Gastroesophageal sphincter (tissue), 3 donors: Measurements from ENCODE around the gene PRR5L.

Experiments used
- EP300 ChIP-seq: sonication (generic); formaldehyde crosslinking; IDR thresholded peaks from one replicate; pipeline ENCODE4 v1.6.1; 2017; ENCODE audit warnings: antibody characterized with exemption, mild to moderate bottlenecking
- TF ChIP-seq, protein P1 (sequence below), 4 experiments: fragments of 200-600 bp in 2 of 4; fragments of 450-650 bp in 2 of 4; sonication (generic) in 1 of 4; IDR thresholded peaks; one replicate each; pipeline ENCODE4 v1.5.1; 2017 to 2019; ENCODE audit warnings: antibody characterized with exemption in 4 of 4, mild to moderate bottlenecking in 2 of 4, moderate library complexity in 2 of 4

DNA sequence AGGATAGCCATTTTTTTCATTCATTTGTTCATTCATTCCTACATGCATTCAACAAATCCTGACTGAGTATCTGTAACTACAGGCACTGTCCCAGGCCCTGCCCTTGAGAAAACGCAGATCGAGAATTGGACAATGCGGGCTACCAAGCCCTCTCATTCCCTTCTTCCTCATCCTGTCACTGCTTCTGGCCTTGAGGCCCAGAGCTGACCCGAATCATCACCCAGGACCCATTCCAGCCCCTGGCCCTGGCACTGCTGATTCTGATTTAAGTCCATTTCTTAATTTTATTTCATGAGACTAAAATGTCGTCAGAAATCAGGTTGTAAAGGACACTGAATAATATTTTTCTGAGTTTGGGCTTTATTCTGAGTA, 31.1 kb upstream of the PRR5L start:
- TF ChIP-seq, protein P1, sequence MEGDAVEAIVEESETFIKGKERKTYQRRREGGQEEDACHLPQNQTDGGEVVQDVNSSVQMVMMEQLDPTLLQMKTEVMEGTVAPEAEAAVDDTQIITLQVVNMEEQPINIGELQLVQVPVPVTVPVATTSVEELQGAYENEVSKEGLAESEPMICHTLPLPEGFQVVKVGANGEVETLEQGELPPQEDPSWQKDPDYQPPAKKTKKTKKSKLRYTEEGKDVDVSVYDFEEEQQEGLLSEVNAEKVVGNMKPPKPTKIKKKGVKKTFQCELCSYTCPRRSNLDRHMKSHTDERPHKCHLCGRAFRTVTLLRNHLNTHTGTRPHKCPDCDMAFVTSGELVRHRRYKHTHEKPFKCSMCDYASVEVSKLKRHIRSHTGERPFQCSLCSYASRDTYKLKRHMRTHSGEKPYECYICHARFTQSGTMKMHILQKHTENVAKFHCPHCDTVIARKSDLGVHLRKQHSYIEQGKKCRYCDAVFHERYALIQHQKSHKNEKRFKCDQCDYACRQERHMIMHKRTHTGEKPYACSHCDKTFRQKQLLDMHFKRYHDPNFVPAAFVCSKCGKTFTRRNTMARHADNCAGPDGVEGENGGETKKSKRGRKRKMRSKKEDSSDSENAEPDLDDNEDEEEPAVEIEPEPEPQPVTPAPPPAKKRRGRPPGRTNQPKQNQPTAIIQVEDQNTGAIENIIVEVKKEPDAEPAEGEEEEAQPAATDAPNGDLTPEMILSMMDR (IDR thresholded peaks at IDR 0.05), result no peak
- no peak for TF ChIP-seq EP300
